Breast epithelium (tissue), 3 donors: ENCODE measurements around the gene CD2BP2.

Experiments
- POLR2A ChIP-seq: fragments of 450-650 bp; IDR thresholded peaks from one replicate; pipeline ENCODE4 v1.6.1; 2016; ENCODE audit warnings: antibody characterized with exemption, mild to moderate bottlenecking, moderate library complexity
- POLR2AphosphoS5 ChIP-seq, 3 donors: sonication (generic); formaldehyde crosslinking; IDR thresholded peaks; one replicate each; pipeline ENCODE4 v1.6.1; 2017; ENCODE audit warnings: antibody characterized with exemption in 3 of 3
- TF ChIP-seq, protein P1 (sequence below), 3 donors: fragments of 450-650 bp; IDR thresholded peaks; one replicate each; pipeline ENCODE4 v1.5.1; 2016 to 2017; ENCODE audit warnings: antibody characterized with exemption in 3 of 3, mild to moderate bottlenecking in 3 of 3, moderate library complexity in 3 of 3

DNA sequence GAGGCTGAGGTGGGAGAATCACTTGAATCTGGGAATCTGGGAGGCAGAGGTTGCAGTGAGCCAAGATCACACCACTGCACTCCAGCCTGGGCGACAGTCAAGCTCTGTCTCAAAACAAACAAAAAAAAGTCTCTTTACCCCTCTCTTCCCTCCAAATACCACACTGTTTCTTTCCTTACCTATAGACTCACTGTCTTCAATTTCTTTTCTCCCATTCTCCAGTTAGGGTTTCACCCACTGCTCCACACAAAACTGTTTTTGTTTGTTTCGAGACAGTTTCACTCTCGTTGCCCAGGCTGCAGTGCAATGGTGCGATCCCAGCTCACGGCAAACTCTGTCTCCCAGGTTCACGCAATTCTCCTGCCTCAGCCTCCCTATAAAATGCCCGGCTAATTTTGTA is 6.1 kb upstream of the CD2BP2 start:
- TF ChIP-seq POLR2A (no peak), POLR2AphosphoS5 (IDR thresholded peaks at IDR 0.05) (no peak)
- TF ChIP-seq, protein P1, sequence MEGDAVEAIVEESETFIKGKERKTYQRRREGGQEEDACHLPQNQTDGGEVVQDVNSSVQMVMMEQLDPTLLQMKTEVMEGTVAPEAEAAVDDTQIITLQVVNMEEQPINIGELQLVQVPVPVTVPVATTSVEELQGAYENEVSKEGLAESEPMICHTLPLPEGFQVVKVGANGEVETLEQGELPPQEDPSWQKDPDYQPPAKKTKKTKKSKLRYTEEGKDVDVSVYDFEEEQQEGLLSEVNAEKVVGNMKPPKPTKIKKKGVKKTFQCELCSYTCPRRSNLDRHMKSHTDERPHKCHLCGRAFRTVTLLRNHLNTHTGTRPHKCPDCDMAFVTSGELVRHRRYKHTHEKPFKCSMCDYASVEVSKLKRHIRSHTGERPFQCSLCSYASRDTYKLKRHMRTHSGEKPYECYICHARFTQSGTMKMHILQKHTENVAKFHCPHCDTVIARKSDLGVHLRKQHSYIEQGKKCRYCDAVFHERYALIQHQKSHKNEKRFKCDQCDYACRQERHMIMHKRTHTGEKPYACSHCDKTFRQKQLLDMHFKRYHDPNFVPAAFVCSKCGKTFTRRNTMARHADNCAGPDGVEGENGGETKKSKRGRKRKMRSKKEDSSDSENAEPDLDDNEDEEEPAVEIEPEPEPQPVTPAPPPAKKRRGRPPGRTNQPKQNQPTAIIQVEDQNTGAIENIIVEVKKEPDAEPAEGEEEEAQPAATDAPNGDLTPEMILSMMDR (IDR thresholded peaks at IDR 0.05), result no peak
